ENCODE measurements around the gene MTMR8. TPM values are rescaled to one million over a fixed set of nuclear protein-coding genes. Genes with fewer than 3 reads are reported as not detected.
"Not testable (repeated sequence)": the region's sequence is repeated elsewhere in the genome, so short reads cannot be mapped to it uniquely, and the experiment has no call there.

The MTMR8 gene
- total and polyA plus RNA-seq, 10 donors = 0.22 to 9.1 (median 4.6) TPM

DNA sequence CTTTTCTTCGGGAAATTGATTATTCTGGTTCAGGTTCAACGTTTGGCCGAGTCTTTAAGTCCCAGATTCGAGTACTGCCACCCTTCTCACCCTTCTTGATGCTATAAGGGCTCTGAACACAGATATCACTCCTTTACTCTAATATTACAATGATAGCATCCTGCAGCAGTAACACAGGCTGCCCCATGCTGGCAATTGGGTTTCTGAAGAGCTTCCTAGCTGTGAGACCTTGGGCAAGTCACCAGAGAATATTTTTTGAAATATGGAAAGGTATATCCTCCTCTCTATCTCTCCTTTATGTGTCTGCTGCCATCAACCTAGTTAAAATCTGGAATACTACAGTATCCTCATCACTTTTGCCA lies 297 bp upstream of the MTMR8 start:
- H3K9me3 ChIP-seq = no peaks in the 10 kb centered on the region
- H3K27ac ChIP-seq = peak overlapping the region in 3 of 8 donors; percentile 53 to 59 (median 55)
- H3K36me3 ChIP-seq = no peaks in the 10 kb centered on the region
- H3K4me3 ChIP-seq = peak overlapping the region; percentile 48 to 82 (median 55)
- peaks cover 0 to 8% (median 0%) of the 10 kb centered on the region in 7 donors for H3K27me3 ChIP-seq (replicated peaks in 1 of 7)
- no peak for TF ChIP-seq POLR2AphosphoS5 (IDR thresholded peaks at IDR 0.05)
- TF ChIP-seq, protein P1, sequence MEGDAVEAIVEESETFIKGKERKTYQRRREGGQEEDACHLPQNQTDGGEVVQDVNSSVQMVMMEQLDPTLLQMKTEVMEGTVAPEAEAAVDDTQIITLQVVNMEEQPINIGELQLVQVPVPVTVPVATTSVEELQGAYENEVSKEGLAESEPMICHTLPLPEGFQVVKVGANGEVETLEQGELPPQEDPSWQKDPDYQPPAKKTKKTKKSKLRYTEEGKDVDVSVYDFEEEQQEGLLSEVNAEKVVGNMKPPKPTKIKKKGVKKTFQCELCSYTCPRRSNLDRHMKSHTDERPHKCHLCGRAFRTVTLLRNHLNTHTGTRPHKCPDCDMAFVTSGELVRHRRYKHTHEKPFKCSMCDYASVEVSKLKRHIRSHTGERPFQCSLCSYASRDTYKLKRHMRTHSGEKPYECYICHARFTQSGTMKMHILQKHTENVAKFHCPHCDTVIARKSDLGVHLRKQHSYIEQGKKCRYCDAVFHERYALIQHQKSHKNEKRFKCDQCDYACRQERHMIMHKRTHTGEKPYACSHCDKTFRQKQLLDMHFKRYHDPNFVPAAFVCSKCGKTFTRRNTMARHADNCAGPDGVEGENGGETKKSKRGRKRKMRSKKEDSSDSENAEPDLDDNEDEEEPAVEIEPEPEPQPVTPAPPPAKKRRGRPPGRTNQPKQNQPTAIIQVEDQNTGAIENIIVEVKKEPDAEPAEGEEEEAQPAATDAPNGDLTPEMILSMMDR (IDR thresholded peaks at IDR 0.05 in 8 of 11, conservative IDR thresholded peaks at IDR 0.05 in 3 of 11) = no peak
- TF ChIP-seq POLR2A (IDR thresholded peaks at IDR 0.05) = no peak
- peaks cover 0 to 10% (median 5%) of the 10 kb centered on the region in 6 donors for H3K4me1 ChIP-seq
- intact Hi-C loops (cut with DNase I; ENCODE audit: low total_unique reads) = no loop called here
- WGBS, 5 donors = 0 to 30% (median 2%) methylated on average over 4 of the region's 4 CpGs
- no peak for DNase-seq

DNA sequence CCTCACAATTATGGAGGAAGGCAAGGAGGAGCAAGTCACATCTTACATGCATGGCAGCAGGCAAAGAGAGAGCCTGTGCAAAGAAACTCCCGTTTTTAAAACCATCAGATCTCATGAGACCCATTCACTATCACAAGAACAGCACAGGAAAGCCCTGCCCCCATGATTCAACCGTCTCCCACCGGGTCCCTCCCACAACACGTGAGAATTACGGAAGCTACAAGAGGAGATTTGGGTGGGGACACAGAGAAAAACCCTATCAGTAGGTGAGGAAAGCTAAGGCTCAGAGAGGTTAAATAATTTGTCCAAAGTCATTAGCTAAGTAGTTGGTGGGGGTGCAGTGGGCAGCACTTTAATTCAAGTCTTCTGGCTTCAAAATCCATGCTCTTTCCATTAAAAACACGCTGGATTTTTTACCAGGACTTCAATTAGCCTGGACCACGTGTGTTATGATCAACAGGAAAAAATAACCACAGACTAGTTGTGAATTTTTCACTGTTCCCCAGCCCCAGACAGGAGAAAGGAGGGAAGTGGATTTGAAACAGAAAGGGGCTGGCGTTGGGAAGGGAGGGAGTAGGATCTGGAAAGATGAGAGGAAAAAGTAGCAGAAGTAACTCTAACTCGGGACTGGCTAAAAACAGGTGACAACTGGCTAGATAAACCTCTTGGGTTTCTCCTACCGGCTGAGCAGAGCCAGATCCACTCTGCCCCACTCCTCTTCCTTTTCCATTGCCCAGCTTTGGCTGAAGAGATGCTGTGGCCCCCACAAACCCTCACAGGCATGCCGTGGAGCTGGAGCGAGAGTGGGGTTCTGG lies 986 bp downstream of the MTMR8 start:
- intact Hi-C loops (cut with DNase I; ENCODE audit: low total_unique reads) = no loop called here
- peak overlapping the region in 3 of 8 donors; percentile 53 to 59 (median 55) for H3K27ac ChIP-seq
- no peak for DNase-seq

GRCh38 chrX:64389489-64389888 lies 5.8 kb downstream of the MTMR8 start:
- H3K36me3 ChIP-seq = peaks cover 0 to 12% (median 0%) of the 10 kb centered on the region in 6 donors
- DNase-seq = no peak
- no peak overlapping the region for H3K27ac ChIP-seq
- peaks cover 0 to 22% (median 15%) of the 10 kb centered on the region in 8 donors for H3K9me3 ChIP-seq
- intact Hi-C loops (cut with DNase I; ENCODE audit: low total_unique reads) = no loop called here
- H3K27me3 ChIP-seq (replicated peaks in 1 of 7) = no peaks in the 10 kb centered on the region
- TF ChIP-seq, protein P1 (IDR thresholded peaks at IDR 0.05 in 8 of 11, conservative IDR thresholded peaks at IDR 0.05 in 3 of 11) = no peak
- TF ChIP-seq POLR2AphosphoS5 (IDR thresholded peaks at IDR 0.05) (no peak), POLR2A (IDR thresholded peaks at IDR 0.05) (no peak)
- no peak overlapping the region for H3K4me3 ChIP-seq
- peaks cover 0 to 8% (median 4%) of the 10 kb centered on the region in 6 donors for H3K4me1 ChIP-seq

More for the DNA sequence above, 986 bp downstream of the MTMR8 start:
- peak overlapping the region; percentile 48 to 82 (median 55) for H3K4me3 ChIP-seq
- H3K27me3 ChIP-seq (replicated peaks in 1 of 7) = peaks cover 0 to 1% (median 0%) of the 10 kb centered on the region in 7 donors
- H3K9me3 ChIP-seq = no peaks in the 10 kb centered on the region
- WGBS, 5 donors = 34 to 43% (median 42%) methylated on average over 12 of the region's 12 CpGs
- H3K4me1 ChIP-seq = peaks cover 0 to 10% (median 5%) of the 10 kb centered on the region in 6 donors
- H3K36me3 ChIP-seq = no peaks in the 10 kb centered on the region
- TF ChIP-seq POLR2AphosphoS5 (IDR thresholded peaks at IDR 0.05) = no peak
- TF ChIP-seq POLR2A (IDR thresholded peaks at IDR 0.05) = no peak
- TF ChIP-seq, protein P1 (IDR thresholded peaks at IDR 0.05 in 8 of 11, conservative IDR thresholded peaks at IDR 0.05 in 3 of 11) = no peak

DNA sequence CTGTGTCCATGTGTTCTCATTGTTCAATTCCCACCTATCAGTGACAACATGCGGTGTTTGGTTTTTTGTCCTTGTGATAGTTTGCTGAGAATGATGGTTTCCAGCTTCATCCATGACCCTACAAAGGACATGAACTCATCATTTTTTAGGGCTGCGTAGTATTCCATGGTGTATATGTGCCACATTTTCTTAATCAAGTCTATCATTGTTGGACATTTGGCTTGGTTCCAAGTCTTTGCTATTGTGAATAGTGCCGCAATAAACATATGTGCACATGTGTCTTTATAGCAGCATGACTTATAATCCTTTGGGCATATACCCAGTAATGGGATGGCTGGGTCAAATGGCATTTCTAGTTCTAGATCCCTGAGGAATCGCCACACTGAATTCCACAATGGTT lies 14.5 kb downstream of the MTMR8 start:
- H3K4me3 ChIP-seq; H3K27ac ChIP-seq; intact Hi-C loops (cut with DNase I; ENCODE audit: low total_unique reads); DNase-seq; H3K4me1 ChIP-seq; H3K27me3 ChIP-seq (replicated peaks in 1 of 7): not testable (repeated sequence)
- 84 to 100% (median 94%) methylated on average over 4 of the region's 4 CpGs for WGBS, 5 donors
- peaks cover 0 to 35% (median 0%) of the 10 kb centered on the region in 6 donors for H3K36me3 ChIP-seq
- H3K9me3 ChIP-seq = peaks cover 5 to 96% (median 76%) of the 10 kb centered on the region in 8 donors

Data from spleen (tissue), 11 donors.